NCI-H226 (cell line): ENCODE results near the gene MTHFD1.
A peak's percentile ranks its signal among the peaks of the same experiment; 100 is the strongest.

Source experiments
- DNase-seq: peaks from one replicate; pipeline ENCODE4 v3.0.0-alpha.2; 2015

MTHFD1 gene

DNA sequence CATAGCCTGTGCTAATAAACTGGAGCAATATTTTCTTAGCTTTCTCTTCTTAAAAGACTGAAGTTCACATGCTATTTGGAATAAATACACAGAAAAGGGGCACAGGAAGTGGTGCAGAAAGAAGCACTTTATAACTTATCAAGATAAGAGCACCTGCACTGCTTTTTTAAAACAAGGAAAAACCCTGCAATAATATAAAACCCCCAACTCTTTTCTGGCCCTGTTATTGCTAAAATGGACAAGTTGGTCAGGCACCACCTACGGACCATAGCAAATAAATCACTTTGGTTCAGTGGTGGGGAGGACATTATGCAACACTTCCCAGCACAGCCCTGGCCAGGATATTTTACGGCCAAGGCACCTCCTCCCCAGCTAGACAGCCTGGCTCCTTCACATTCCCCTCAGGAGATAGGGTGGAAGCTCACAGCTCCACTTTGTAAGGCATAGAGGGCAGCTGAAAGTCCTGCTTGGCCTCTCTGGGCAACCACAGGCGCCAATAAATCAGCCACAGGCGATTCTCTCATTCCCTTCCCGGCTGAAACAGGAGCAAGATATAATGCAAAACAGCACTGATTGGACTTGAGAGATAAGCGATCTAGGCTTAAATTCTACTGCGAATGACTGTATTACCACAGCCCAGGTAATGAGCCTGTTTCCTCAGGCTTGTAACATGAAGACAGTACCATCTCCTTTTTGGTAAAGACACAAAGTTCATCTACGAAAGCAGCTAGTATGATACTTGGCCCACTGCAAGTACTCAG is 113.4 kb downstream of the MTHFD1 start:
- peak; percentile 97 for DNase-seq

- DNase-seq: no peak
Measured at GRCh38 chr14:64502456-64502855, 114.3 kb downstream of the MTHFD1 start.

DNA sequence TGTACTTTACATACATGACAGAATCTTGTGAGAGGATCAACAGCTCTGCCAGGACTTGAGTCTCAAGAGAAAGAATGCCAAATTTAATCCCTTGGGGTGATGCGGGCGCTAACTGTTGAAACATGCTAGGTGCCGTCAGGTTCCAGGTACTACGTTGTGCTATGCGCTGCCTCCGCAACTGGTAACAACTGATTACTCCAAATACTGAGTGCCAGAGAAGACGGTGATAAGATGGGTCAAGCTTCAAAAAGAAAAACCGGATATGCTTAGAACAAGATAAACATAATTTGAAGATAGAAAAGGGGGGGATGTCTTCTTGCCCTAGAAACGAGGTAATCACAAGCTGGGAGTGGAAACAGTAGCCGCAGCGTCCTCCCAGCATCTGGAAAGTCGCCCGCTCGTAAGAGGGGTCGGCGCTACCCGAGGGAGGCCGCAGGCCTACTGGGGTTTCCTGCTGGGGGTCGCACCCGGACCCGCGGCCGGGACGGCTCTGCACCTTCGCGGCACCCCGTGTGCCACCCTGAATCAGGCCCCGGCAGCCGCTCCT is 114.8 kb downstream of the MTHFD1 start:
- DNase-seq: peak; percentile 71

DNA sequence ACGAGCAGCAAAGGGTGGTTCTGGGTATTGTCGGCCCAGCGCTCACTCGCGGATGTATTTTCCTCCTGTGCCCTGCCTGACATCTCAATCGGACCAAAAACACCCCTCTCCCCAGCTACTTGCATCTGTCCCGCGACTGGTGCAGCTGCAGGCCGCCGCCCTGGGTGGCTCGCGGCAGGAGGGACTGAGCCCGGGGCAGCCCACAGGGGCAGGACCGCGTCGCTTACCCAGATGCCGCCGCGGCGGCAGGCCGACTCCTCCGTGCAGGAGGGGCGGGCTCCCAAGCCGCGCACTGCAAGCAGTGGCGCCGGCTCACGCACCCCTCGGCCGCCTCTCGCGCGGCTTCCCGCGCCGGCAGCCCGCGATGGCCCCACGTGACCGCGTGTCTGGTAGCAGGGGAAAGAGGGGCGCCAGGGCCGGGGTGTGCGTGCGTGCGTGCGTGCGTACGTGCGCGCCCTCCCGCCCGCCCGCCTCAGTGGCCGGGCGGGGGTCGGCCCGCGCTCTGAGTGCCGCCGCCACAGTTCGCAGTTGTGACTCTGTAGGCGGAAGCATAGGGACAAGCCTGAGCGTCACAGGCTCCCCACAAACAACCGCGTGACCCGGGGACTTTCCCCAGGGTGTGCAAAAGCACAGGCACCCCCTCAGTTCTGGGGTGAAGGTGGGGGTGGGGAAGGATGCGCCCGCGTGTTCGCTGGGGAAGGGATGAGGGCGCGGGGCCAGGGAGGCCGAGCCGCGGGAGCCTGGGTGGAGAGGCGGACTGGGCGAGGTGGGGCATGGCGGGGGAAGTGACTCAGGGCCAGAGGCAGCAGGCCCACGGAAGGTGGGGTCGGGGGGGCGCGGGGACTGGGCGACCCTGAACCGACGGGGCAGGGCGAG is 115.5 kb downstream of the MTHFD1 start, which contains the start of gene ZBTB25:
ZBTB25 (minus strand) TSS at position 405 of the 876 bp plus-strand sequence. CDS start 13,305 bp downstream, outside the sequence.
- DNase-seq: peak; percentile 99

DNA sequence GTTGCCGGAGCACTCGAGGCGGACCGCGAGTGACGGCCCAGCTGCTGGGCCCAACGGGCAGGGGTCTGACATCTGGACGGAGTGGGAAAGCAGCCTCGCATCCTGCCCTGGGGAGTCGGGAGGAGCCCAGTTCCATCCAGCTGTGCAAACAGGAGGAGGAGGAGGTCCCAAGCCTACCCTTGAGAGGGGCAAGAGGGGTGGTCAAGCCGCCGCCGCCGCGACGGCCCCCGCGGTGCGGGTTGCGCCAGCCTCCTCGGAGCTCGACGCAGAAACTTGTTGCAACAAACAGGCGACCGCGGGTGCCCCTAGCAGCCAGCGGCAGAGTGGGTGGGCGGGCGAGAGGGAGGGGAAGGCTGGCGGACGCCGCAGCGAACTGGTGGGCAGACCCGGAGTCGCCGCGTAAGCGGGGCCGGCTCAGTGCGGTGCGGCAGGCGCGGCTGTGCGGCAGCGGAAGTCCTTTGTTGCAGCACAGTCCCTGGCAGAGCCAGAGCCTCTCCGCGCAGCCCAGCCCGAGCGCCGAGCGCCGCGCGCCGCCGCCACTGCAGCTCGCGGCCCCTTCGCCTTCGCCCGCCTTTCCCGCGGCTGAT is 116.2 kb downstream of the MTHFD1 start, which contains the start of gene ZBTB1:
ZBTB1 (plus strand) TSS at position 461 of the 587 bp plus-strand sequence. CDS start 16,735 bp downstream, outside the sequence.
- peak; percentile 71 for DNase-seq

GRCh38 chr14:64504897-64505794 is 117.0 kb downstream of the MTHFD1 start:
- peak; percentile 84 for DNase-seq

GRCh38 chr14:64506721-64507120 is 118.6 kb downstream of the MTHFD1 start:
- DNase-seq: no peak

DNA sequence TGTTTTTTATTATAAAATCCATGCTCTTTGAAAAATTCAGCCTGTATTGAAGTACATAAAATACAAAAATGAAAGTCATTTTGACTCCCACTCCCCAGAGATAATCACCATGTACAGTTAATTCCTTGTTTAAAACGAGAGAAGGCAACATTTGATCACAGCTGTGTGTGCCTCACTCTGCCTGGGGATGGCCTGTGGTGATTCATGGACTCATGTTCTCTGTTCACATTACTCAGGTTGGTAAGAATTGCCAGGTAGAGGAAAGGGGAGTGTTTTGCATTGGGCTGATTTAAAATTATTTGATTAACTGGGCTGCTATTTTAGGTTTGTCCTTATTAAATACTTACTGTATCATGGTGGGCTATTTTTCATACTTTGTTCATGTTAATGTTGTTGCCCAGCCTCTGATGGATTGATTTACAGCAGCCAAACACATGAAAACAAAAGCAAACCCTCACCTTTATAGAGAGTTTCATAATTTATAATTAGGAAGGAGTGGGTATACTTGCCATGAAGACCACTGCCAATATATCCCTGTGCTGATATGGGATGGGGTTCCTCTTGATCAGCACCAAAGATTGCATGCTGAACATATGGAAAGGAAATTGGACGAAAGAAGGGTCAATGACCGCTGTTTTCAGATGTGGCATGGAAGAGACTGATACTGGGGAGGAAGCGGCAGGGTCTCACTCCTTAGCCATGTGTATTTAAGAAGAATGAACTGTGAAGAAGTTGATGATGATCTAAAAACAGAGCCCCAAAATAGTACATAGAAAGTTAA is 119.4 kb downstream of the MTHFD1 start:
- DNase-seq: peak; percentile 26

DNA sequence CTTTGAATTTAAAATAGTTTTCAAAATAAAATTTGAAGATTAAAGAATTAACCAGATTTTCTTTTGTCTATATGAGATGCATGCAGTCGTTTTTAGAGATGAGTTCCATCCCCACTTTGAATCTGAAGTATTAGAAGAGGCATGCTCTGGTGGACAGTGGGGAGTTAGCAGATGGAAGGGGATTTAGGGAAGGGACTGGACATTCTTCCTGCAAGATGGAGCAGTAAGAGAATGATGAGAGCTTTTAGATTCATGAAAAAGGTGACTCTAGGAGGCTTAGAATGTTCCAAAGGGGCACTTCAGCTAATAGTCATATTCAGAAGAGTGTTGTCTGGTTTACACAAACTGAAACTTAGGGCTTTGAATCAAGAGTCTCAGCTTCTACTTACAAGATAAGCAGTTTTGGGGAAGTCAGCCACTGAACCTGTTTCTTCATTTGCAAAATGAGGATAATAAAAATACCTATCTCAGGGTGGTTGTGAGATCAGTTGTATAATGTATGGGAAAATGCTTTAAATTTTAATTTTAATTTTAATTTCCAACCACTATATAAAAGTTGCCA is 120.1 kb downstream of the MTHFD1 start:
- DNase-seq: no peak

- DNase-seq: no peak
Measured at GRCh38 chr14:64509036-64509435, 120.9 kb downstream of the MTHFD1 start.
